GM18867 (cell line): Measurements from ENCODE around the gene FRG2.
"Not testable (repeated sequence)": the region's sequence is repeated elsewhere in the genome, so short reads cannot be mapped to it uniquely, and the experiment has no call there.

Experiments
- ATAC-seq: cut with Tn5 transposase; IDR thresholded peaks from one replicate; pipeline ENCODE4 v1.9.1; 2021; ENCODE audit warnings: mild to moderate bottlenecking, moderate library complexity; ENCODE audit not compliant: unreplicated experiment

The FRG2 gene

GRCh38 chr4:190016369-190017289, 10.4 kb downstream of the FRG2 start:
- ATAC-seq: no peak

- no peak for ATAC-seq
Measured at GRCh38 chr4:190015538-190016368, 11.3 kb downstream of the FRG2 start.

- ATAC-seq: peak; percentile 87
Measured at GRCh38 chr4:190014771-190015537, 12.1 kb downstream of the FRG2 start.

- not testable (repeated sequence) for ATAC-seq
Measured at GRCh38 chr4:189989941-189990340, 37.1 kb downstream of the FRG2 start.

- no peak for ATAC-seq
Measured at GRCh38 chr4:189988877-189989431, 38.1 kb downstream of the FRG2 start.

GRCh38 chr4:189985651-189986243, 41.3 kb downstream of the FRG2 start:
- ATAC-seq: not testable (repeated sequence)

- not testable (repeated sequence) for ATAC-seq
Measured at GRCh38 chr4:189984661-189985060, 42.4 kb downstream of the FRG2 start.

- ATAC-seq: not testable (repeated sequence)
Measured at GRCh38 chr4:189983916-189984526, 43.0 kb downstream of the FRG2 start.

- no peak for ATAC-seq
Measured at GRCh38 chr4:189981970-189982369, 45.1 kb downstream of the FRG2 start.

GRCh38 chr4:189980292-189980691, 46.8 kb downstream of the FRG2 start:
- not testable (repeated sequence) for ATAC-seq

- ATAC-seq: no peak
Measured at GRCh38 chr4:189979196-189980047, 47.6 kb downstream of the FRG2 start.
